VCaP (cell line): ENCODE measurements around the gene ZNF740.

Experiments used
- H3K27ac ChIP-seq: fragments of 450-650 bp; 2 replicates; pipeline ENCODE4 v1.5.1; 2017
- TF ChIP-seq, protein P1 (sequence below): fragments of 450-650 bp; conservative IDR thresholded peaks from 2 replicates; pipeline ENCODE4 v1.5.1; 2017; ENCODE audit warnings: mild to moderate bottlenecking, moderate library complexity

Gene ZNF740

GRCh38 chr12:53213348-53213747 lies 32.8 kb downstream of the ZNF740 start:
- no peak overlapping the region for H3K27ac ChIP-seq
- TF ChIP-seq, protein P1, sequence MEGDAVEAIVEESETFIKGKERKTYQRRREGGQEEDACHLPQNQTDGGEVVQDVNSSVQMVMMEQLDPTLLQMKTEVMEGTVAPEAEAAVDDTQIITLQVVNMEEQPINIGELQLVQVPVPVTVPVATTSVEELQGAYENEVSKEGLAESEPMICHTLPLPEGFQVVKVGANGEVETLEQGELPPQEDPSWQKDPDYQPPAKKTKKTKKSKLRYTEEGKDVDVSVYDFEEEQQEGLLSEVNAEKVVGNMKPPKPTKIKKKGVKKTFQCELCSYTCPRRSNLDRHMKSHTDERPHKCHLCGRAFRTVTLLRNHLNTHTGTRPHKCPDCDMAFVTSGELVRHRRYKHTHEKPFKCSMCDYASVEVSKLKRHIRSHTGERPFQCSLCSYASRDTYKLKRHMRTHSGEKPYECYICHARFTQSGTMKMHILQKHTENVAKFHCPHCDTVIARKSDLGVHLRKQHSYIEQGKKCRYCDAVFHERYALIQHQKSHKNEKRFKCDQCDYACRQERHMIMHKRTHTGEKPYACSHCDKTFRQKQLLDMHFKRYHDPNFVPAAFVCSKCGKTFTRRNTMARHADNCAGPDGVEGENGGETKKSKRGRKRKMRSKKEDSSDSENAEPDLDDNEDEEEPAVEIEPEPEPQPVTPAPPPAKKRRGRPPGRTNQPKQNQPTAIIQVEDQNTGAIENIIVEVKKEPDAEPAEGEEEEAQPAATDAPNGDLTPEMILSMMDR = peak; percentile 99

DNA sequence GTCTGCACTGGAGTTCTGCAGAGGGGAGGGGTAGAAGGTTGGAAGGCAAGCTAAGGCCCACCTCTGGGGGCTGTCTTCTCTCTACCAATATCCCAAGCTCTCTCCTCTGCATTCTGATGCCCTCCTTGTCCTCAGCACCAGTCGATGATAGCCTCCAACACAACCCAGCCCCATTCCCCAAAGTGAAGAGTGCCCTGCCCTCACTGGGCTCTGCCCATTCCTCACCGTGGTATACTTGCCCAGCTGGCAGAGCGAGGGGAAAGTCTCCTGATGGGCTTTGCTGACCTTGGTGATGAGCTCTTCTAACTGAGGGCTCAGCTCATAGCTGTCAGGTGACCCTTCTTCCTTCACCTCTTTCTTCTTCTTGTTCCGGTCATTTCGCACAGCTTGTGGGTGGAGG lies 33.7 kb downstream of the ZNF740 start:
- H3K27ac ChIP-seq = no peak overlapping the region
- TF ChIP-seq, protein P1 = no peak

GRCh38 chr12:53214687-53215455 lies 34.3 kb downstream of the ZNF740 start:
- no peak overlapping the region for H3K27ac ChIP-seq

GRCh38 chr12:53215497-53215896 lies 35.0 kb downstream of the ZNF740 start:
- TF ChIP-seq, protein P1 = no peak
- H3K27ac ChIP-seq = no peak overlapping the region

More at GRCh38 chr12:53214687-53215455, 34.3 kb downstream of the ZNF740 start:
- TF ChIP-seq, protein P1 = no peak

DNA sequence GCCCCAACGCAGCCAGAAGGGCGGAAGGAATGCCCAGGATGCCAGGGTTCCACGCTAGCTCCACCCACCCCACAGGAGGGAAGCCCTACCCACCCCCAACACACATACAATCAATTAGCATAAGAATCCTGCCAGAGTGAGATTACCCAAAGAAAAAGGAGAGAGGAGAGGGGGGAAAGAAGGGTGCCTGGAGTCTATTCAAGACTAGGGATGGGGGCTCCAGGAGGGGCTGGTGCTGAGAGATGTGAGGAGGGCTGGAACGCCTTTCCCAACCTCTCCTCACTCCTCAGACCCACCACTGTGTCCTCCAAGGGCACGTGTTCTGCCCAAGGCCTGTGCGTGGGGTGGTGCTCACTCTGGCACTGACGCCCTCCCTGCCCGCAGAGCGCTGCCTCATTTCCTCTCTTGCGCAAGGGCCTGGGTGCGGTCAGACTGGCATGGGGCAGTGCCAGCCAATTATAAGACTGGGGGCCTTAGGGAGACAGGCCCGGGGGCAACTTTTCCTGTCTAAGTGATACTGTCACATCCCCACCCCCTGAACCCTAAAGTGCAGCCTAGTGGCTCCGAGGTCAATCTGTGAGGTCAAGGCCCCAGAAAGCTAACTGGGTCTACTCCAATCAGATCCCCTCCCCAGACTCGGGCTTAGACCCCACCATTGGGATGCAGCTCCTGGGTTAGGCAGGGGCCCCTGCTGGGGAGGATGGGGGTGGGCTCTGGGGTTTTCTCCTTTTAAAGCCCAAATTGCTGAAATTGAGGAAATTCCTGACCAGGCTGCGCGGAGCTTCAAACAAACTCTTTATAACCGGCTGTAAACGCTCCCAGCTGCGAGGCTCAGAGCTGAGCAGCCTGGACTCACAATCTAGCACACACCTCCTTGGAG lies 36.8 kb downstream of the ZNF740 start:
- H3K27ac ChIP-seq = no peak overlapping the region

GRCh38 chr12:53217931-53218307 lies 37.4 kb downstream of the ZNF740 start:
- H3K27ac ChIP-seq = no peak overlapping the region
- TF ChIP-seq, protein P1 = no peak

More for the DNA sequence above, 36.8 kb downstream of the ZNF740 start:
- TF ChIP-seq, protein P1 = no peak
